ENCODE results near the gene LRR1.

DNA sequence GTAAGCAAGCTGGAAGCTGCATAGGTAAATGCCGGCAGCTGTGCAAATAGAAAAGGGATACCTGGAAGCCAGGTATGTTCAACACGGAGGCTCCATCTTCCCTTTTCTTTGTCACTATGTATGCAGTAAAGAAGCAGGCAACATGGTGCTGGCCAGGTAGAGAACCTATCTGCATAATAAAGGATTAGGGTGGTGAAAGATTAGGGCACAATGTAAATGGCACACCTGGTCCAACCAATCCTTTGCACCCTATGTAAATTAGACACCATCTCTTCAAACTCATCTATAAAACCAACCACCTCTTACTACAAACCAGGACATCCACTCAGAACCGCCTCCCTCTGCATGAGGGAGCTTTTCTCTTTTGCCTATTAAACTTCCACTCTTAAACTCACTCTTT, 44.8 kb upstream of the LRR1 start:
- TF ChIP-seq, protein P1, sequence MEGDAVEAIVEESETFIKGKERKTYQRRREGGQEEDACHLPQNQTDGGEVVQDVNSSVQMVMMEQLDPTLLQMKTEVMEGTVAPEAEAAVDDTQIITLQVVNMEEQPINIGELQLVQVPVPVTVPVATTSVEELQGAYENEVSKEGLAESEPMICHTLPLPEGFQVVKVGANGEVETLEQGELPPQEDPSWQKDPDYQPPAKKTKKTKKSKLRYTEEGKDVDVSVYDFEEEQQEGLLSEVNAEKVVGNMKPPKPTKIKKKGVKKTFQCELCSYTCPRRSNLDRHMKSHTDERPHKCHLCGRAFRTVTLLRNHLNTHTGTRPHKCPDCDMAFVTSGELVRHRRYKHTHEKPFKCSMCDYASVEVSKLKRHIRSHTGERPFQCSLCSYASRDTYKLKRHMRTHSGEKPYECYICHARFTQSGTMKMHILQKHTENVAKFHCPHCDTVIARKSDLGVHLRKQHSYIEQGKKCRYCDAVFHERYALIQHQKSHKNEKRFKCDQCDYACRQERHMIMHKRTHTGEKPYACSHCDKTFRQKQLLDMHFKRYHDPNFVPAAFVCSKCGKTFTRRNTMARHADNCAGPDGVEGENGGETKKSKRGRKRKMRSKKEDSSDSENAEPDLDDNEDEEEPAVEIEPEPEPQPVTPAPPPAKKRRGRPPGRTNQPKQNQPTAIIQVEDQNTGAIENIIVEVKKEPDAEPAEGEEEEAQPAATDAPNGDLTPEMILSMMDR (IDR thresholded peaks at IDR 0.05; ENCODE audit: low read depth, low read length), result no peak
- TF ChIP-seq EZH2phosphoT487 (IDR thresholded peaks at IDR 0.05; ENCODE audit: low read depth), result no peak
